Lower leg skin (tissue), 3 donors: ENCODE results near the gene AKR1A1.

ENCODE experiments used
- CTCF ChIP-seq, 3 donors: fragments of 450-650 bp; IDR thresholded peaks; one replicate each; pipeline ENCODE4 v1.5.1; 2016; ENCODE audit warnings: antibody characterized with exemption in 3 of 3, mild to moderate bottlenecking in 3 of 3, moderate library complexity in 2 of 3
- POLR2A ChIP-seq, 2 donors: fragments of 450-650 bp; IDR thresholded peaks; one replicate each; pipeline ENCODE4 v1.6.1; 2016 to 2017; ENCODE audit warnings: antibody characterized with exemption in 2 of 2, mild to moderate bottlenecking in 1 of 2, moderate library complexity in 1 of 2

DNA sequence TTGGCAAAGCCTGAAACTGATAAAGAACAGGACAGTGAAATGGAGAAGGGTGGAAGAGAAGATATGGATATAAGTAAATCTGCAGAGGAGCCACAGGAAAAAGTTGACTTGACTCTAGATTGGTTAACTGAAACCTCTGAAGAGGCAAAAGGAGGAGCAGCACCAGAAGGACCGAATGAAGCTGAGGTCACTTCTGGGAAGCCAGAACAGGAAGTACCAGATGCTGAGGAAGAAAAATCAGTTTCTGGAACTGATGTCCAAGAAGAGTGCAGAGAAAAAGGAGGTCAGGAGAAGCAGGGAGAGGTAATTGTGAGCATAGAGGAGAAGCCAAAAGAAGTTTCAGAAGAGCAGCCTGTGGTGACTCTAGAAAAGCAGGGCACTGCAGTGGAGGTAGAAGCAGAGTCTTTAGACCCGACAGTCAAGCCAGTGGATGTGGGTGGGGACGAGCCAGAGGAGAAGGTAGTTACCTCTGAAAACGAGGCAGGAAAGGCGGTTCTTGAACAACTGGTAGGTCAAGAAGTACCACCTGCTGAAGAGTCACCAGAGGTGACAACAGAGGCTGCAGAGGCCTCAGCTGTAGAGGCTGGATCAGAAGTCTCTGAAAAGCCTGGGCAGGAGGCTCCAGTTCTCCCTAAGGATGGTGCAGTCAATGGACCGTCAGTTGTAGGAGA, 56.9 kb downstream of the AKR1A1 start:
- TF ChIP-seq CTCF (IDR thresholded peaks at IDR 0.05) (no peak), POLR2A (IDR thresholded peaks at IDR 0.05) (no peak)
